B cell (primary cell): ENCODE results near the gene NPAS3. TPM values are rescaled to one million over a fixed set of nuclear protein-coding genes. Genes with fewer than 3 reads are reported as not detected.

Experiments used
- ATAC-seq: fragments of 200-7000 bp; cut with Tn5 transposase; one replicate; pipeline ENCODE4 v1.10.0; 2021; ENCODE audit warnings: low read depth, mild to moderate bottlenecking, moderate number of reproducible peaks, moderate library complexity
- CTCF ChIA-PET: fragments of 350-600 bp; sonication (Branson Sonifier 250); formaldehyde crosslinking; loops from one replicate; lab custom pipeline; 2021; ENCODE audit warnings: antibody characterized with exemption, inconsistent platforms; lab: Charles Lee
- POLR2A ChIA-PET: fragments of 350-600 bp; sonication (Branson Sonifier 250); formaldehyde crosslinking; loops from one replicate; lab custom pipeline; 2021; ENCODE audit warnings: antibody characterized with exemption; lab: Charles Lee
- DNase-seq: peaks from one replicate; pipeline ENCODE4 v3.0.0; 2013
- H2AFZ ChIP-seq: 2 replicates; pipeline ENCODE4 v1.6.1; 2012; ENCODE audit warnings: mild to moderate bottlenecking, low read depth, low read length; ENCODE audit not compliant: insufficient read depth, poor library complexity, severe bottlenecking
- H3K27ac ChIP-seq, 2 donors: 1 replicate in 1 of 2; 2 replicates in 1 of 2; pipeline ENCODE4 v1.5.1; 2012 to 2013; ENCODE audit warnings: low read length in 2 of 2, mild to moderate bottlenecking in 2 of 2, moderate library complexity in 1 of 2
- H3K27me3 ChIP-seq, 4 experiments: fragments of 200-600 bp in 1 of 4; sonication (generic) in 1 of 4; replicated peaks in 1 of 4; 1 replicate in 2 of 4; 2 replicates in 2 of 4; pipeline versions ENCODE4 v1.6.1 to v1.7.0; 2013 to 2016; ENCODE audit warnings: low read length in 3 of 4, mild to moderate bottlenecking in 2 of 4, mixed read lengths in 1 of 4, moderate library complexity in 1 of 4; ENCODE audit not compliant: insufficient read depth in 4 of 4, control insufficient read depth in 3 of 4; ENCODE audit errors: control extremely low read depth in 1 of 4
- H3K36me3 ChIP-seq, 2 experiments: replicated peaks in 1 of 2; 1 replicate in 1 of 2; 2 replicates in 1 of 2; pipeline versions ENCODE4 v1.6.1 to v1.7.1; 2013; ENCODE audit warnings: low read length in 1 of 2; ENCODE audit not compliant: insufficient read depth in 2 of 2, control insufficient read depth in 1 of 2; ENCODE audit errors: control extremely low read depth in 1 of 2, extremely low read depth in 1 of 2
- H3K4me1 ChIP-seq, 2 donors: fragments of 200-600 bp in 1 of 2; sonication (generic) in 1 of 2; 1 replicate in 1 of 2; 2 replicates in 1 of 2; pipeline versions ENCODE4 v1.5.1 to v1.6.1; 2013 to 2017; ENCODE audit warnings: low read length in 2 of 2; ENCODE audit not compliant: control insufficient read depth in 2 of 2, insufficient read depth in 2 of 2
- H3K4me2 ChIP-seq: replicated peaks from 2 replicates; pipeline ENCODE3; 2012; ENCODE audit warnings: mild to moderate bottlenecking, low read depth, low read length; ENCODE audit not compliant: poor library complexity, severe bottlenecking
- H3K4me3 ChIP-seq, 5 experiments: fragments of 200-600 bp in 1 of 5; sonication (generic) in 1 of 5; 1 replicate in 3 of 5; 2 replicates in 2 of 5; pipeline versions ENCODE4 v1.5.1 to v1.7.0; 2011 to 2016; ENCODE audit warnings: low read length in 4 of 5, mild to moderate bottlenecking in 4 of 5, low read depth in 2 of 5, control low read depth in 1 of 5, moderate library complexity in 1 of 5; ENCODE audit not compliant: insufficient read depth in 1 of 5; ENCODE audit errors: control extremely low read depth in 1 of 5, extremely low read depth in 1 of 5
- H3K79me2 ChIP-seq: fragments of 200-600 bp; sonication (generic); one replicate; pipeline ENCODE4 v1.6.0; 2016; ENCODE audit warnings: low read length; ENCODE audit not compliant: control insufficient read depth, insufficient read depth
- H3K9ac ChIP-seq: fragments of 200-600 bp; sonication (generic); 2 replicates; pipeline ENCODE4 v1.6.1; 2017; ENCODE audit warnings: mild to moderate bottlenecking, low read length, moderate library complexity
- H3K9me3 ChIP-seq, 3 donors: one replicate each; pipeline versions ENCODE4 v1.6.1 to v1.7.1; 2013; ENCODE audit warnings: low read length in 2 of 3; ENCODE audit not compliant: control insufficient read depth in 2 of 3, insufficient read depth in 1 of 3; ENCODE audit errors: control extremely low read depth in 1 of 3
- H4K20me1 ChIP-seq: 2 replicates; pipeline ENCODE4 v1.6.0; 2012; ENCODE audit warnings: mild to moderate bottlenecking, low read length; ENCODE audit not compliant: insufficient read depth, control insufficient read depth, poor library complexity, severe bottlenecking
- H3K27ac Mint-ChIP-seq: one replicate; pipeline ENCODE4 v1.8.0; 2021; ENCODE audit warnings: mixed read lengths
- H3K27me3 Mint-ChIP-seq: one replicate; pipeline ENCODE4 v1.8.0; 2021; ENCODE audit warnings: mixed read lengths
- H3K4me1 Mint-ChIP-seq: one replicate; pipeline ENCODE4 v1.8.0; 2021; ENCODE audit warnings: mixed read lengths
- H3K4me3 Mint-ChIP-seq: one replicate; pipeline ENCODE4 v1.8.0; 2021; ENCODE audit warnings: mixed read lengths
- H3K9me3 Mint-ChIP-seq: one replicate; pipeline ENCODE4 v1.8.0; 2022; ENCODE audit warnings: mixed read lengths; ENCODE audit not compliant: insufficient read depth
- CTCF ChIP-seq: fragments of 200-600 bp; IDR thresholded peaks from one replicate; pipeline ENCODE4 v1.8.0; 2022; ENCODE audit warnings: antibody characterized with exemption, mild to moderate bottlenecking
- EZH2 ChIP-seq: IDR thresholded peaks from 2 replicates; pipeline ENCODE4 v1.6.1; 2012; ENCODE audit warnings: borderline replicate concordance, low read depth, mild to moderate bottlenecking, moderate library complexity, low read length; ENCODE audit not compliant: insufficient read depth, poor library complexity, severe bottlenecking
- WGBS: methylation state at CpG from one replicate; pipeline ENCODE4 v1.1.5; 2013; ENCODE audit warnings: missing lambda C conversion rate; ENCODE audit not compliant: insufficient coverage; 5-methylcytosine and 5-hydroxymethylcytosine counted together
- intact Hi-C: fragments of 100-400 bp; cut with micrococcal nuclease; formaldehyde crosslinking; loops from one replicate; pipeline ENCODE4 v1.10.0; 2022
- polyA plus RNA-seq: library from polyadenylated mRNA; depleted of rRNA; stranded (reverse); fragments of >200 nt; gene quantifications from 2 replicates; pipeline ENCODE4 v1.2.3, GENCODE V29; 2012
- total RNA-seq, 2 donors: library from RNA; stranded (reverse); fragments of 120-200 nt in 1 of 2; gene quantifications; 1 replicate in 1 of 2; 2 replicates in 1 of 2; pipeline versions ENCODE4 v1.2.3 to v1.2.4, GENCODE V29; 2013 to 2022

NPAS3 gene
- total and polyA plus RNA-seq, 2 donors (not counting 1 experiment from before 2014, with no cell fraction given): not detected

- H3K4me3 Mint-ChIP-seq: no peak overlapping the region
- POLR2A ChIA-PET: no interaction called here
- WGBS: no CpG with 5 or more reads among the region's 7 CpGs
These were observed 873.5 kb downstream of the NPAS3 start for GRCh38 chr14:33812181-33812580.

GRCh38 chr14:33812601-33813000, 873.9 kb downstream of the NPAS3 start:
- CTCF ChIA-PET: no interaction called here
- Histone ChIP-seq H3K4me3 (no peak overlapping the region), H3K79me2 (no peaks in the 10 kb centered on the region), H3K4me1 (no peaks in the 10 kb centered on the region), H4K20me1 (no peaks in the 10 kb centered on the region), H3K27me3 (peaks cover 0 to 6% (median 0%) of the 10 kb centered on the region in 4 experiments), H3K9ac (no peak overlapping the region), H3K4me2 (no peak overlapping the region), H3K27ac (no peak overlapping the region), H3K36me3 (no peaks in the 10 kb centered on the region), H3K9me3 (no peaks in the 10 kb centered on the region), H2AFZ (no peak overlapping the region)
- WGBS: 63% methylated on average over 1 of the region's 2 CpGs
- intact Hi-C loops: no loop called here
- DNase-seq (no peak), ATAC-seq (no peak)
- no peak for TF ChIP-seq CTCF
- Mint-ChIP-seq H3K27me3 (peaks cover 6% of the 10 kb centered on the region), H3K4me3 (no peak overlapping the region), H3K27ac (no peak overlapping the region), H3K4me1 (no peaks in the 10 kb centered on the region), H3K9me3 (no peaks in the 10 kb centered on the region)
- POLR2A ChIA-PET: no interaction called here

More at GRCh38 chr14:33812181-33812580, 873.5 kb downstream of the NPAS3 start:
- Histone ChIP-seq H3K4me2 (no peak overlapping the region), H3K79me2 (no peaks in the 10 kb centered on the region), H4K20me1 (no peaks in the 10 kb centered on the region), H3K27me3 (peaks cover 0 to 6% (median 0%) of the 10 kb centered on the region in 4 experiments), H3K9me3 (no peaks in the 10 kb centered on the region), H3K4me3 (no peak overlapping the region), H3K27ac (no peak overlapping the region), H2AFZ (no peak overlapping the region), H3K4me1 (no peaks in the 10 kb centered on the region), H3K36me3 (no peaks in the 10 kb centered on the region), H3K9ac (no peak overlapping the region)
- no peak overlapping the region for H3K27ac Mint-ChIP-seq
- H3K27me3 Mint-ChIP-seq: peaks cover 6% of the 10 kb centered on the region
- TF ChIP-seq CTCF: no peak
- no peak for TF ChIP-seq EZH2
- ATAC-seq (no peak), DNase-seq (no peak)
- no peaks in the 10 kb centered on the region for H3K4me1 Mint-ChIP-seq
- CTCF ChIA-PET: no interaction called here
- intact Hi-C loops: no loop called here
- H3K9me3 Mint-ChIP-seq: no peaks in the 10 kb centered on the region
